ENCODE results near the gene SOCS6. TPM values are rescaled to one million over a fixed set of nuclear protein-coding genes. Genes with fewer than 3 reads are reported as not detected.
"Not testable (repeated sequence)": the region's sequence is repeated elsewhere in the genome, so short reads cannot be mapped to it uniquely, and the experiment has no call there.

Gene SOCS6
- total RNA-seq, 1 donor from 2014 or later = 3.0 TPM

DNA sequence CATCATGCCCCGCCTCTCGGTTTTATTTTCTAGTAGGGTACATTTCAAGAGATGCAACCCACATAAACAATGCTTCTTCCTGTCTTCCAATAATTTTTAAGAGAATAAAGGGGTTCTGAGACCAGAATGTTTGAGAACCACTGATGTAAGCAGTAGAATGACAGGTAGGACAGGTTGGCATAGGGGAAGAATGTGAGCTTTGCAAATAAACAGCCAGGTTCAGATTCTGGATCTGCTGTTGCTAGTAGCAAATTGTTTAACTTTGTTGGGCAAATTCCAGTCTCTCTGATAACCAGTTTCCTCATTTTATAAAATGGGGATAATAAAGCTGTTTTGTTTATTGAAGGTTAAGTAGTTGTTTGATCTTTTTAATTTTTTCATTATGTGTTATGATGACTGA lies 32.8 kb downstream of the SOCS6 start:
- intact Hi-C loops (cut with micrococcal nuclease) = no loop called here

GRCh38 chr18:70322385-70322784 lies 33.5 kb downstream of the SOCS6 start:
- intact Hi-C loops (cut with micrococcal nuclease) = no loop called here

DNA sequence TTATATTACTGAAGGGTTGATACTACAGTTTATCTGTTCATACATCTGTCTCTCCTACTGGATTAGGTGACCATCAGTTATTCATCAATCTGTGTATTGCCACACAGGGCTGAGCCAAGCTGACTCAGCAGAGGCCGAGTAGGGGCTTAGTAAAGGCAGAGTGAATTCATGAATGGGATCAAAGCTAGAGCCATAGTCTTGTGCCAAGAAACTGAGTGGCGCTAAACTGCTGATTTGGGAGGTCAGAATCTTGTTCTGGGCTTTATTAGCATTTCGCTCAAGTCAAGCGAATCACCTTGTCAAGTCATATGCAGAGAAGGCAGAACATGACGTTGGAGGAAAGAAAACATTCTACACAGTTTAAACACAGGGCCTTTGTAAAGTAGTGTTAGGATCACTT lies 34.1 kb downstream of the SOCS6 start:
- intact Hi-C loops (cut with micrococcal nuclease) = no loop called here

DNA sequence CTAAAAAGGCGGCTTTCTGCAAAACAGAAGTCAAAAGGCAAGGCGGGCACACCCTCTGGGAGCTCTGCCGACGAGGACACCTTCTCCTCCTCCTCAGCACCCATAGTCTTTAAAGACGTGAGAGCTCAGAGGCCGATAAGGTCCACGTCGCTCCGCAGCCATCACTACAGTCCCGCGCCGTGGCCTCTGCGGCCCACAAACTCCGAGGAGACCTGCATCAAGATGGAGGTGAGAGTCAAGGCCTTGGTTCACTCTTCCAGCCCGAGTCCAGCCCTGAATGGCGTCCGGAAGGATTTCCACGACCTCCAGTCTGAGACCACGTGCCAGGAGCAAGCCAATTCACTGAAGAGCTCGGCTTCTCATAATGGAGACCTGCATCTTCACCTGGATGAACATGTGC lies 36.1 kb downstream of the SOCS6 start:
- intact Hi-C loops (cut with micrococcal nuclease) = no loop called here

DNA sequence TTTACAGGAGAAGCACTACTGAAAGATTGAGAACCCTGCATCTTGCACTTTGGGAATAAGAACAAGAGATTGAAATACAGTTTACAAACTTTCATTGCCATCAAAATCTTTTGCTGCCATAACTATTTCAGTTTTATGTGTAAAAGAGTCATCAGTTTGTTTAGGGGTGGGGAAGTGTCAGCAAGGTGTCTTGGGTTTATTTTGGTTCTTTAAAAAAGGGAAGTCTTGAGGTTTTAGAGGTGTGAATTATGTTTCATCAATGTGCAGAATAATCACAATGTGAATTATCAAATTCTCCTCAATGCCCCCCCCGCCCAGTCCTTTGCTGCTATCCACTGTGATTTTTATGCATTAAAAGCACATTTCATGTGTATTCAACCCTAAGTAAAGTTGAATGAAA lies 37.4 kb downstream of the SOCS6 start:
- intact Hi-C loops (cut with micrococcal nuclease) = no loop called here

GRCh38 chr18:70328169-70328568 lies 39.3 kb downstream of the SOCS6 start:
- intact Hi-C loops (cut with micrococcal nuclease) = no loop called here

DNA sequence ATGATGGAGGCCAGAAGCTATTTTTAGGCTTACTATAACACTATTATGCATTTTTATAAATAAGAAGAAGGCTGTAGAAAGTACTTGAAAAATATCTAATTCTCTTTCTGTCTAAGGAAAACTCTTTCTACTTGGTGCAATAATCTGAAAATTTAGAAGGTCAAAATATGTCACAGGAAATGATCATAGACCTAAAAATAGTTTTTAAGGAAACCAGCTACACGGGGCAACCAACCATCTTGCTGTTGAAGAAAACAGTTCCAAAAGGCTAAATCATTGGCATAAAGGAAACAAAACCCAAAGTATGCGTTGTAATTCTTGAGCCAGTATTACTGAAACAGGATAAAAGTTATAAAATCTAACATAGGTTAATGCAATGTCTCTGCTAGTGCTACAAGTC lies 40.2 kb downstream of the SOCS6 start:
- intact Hi-C loops (cut with micrococcal nuclease) = no loop called here

DNA sequence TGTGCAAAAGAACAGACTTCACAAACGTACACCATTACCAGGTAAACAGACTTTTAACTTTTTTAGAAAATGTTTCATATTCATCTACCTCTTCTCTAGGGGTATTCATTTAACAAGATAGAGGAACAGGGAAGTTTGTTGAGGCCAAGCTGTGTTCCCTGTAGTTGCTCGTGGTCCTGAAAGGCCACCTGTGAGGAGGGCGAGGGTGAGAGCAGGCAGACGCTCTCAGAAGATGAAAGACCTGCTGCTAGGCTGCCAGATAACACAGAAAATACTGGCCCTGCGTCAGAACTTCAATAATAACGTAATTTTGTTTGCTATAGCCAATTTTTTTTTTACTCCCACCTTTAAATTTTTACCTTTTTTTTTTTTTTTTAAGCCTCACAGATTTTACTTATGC lies 42.0 kb downstream of the SOCS6 start:
- intact Hi-C loops (cut with micrococcal nuclease) = no loop called here

- intact Hi-C loops (cut with micrococcal nuclease) = no loop called here
Observed at GRCh38 chr18:70331456-70332097, 42.7 kb downstream of the SOCS6 start.

DNA sequence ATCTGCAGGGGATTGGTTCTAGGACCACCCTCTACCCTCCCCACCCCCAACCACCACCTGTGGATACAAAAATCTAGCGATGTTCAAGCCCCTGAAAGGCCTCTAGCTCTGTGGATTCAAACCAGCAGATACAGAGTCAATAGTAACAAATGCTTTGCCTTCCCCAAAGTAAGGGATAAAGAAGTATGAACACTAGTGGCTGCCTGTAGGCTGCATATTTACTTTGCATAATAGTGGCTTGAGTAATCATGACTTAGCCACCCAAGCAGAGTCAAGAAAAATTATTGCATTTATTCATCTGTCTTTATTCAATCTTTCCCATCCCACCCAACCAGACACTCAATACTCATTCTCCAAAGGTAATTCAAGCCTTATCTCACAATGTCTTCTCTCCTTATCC lies 43.8 kb downstream of the SOCS6 start:
- intact Hi-C loops (cut with micrococcal nuclease) = no loop called here

- intact Hi-C loops (cut with micrococcal nuclease) = no loop called here
Observed at GRCh38 chr18:70333316-70333715, 44.5 kb downstream of the SOCS6 start.

DNA sequence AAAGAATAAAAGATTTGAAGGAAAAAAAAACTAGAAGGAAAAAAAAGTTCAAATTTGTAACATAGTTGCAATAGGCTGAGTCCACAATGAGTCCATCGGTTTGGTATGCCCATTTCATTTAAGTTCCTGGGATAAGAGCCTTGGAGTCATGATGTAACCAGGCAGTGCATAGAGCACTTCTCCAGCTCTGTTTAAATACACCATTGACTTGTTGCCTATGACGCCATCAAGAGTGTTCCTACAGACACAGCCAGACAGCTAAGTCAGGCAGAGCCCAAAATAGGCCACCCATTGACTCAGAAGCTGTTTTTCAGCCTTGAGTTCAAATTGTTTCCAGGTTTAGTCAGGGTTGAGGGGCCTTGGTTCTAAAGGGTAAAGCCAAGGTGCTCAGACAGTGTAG lies 44.9 kb downstream of the SOCS6 start:
- intact Hi-C loops (cut with micrococcal nuclease) = no loop called here

DNA sequence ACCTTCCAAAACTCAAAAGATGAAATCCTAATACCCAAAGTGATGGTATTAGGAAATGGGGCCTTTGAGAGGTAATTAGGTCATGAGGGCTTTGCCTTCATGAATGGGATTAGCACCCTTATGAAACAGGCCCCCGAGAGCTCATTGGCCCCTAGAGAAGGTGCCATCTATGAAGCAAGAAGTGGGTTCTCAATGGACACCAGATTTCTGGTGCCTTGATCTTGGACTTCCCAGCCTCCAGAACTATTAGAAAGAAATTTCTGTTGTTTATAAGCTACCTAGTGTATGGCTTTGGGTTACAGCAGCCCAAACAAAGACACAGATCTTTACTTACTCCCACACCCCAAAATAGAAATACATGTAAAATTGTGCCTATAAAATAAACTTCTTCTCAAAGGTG lies 45.4 kb downstream of the SOCS6 start:
- intact Hi-C loops (cut with micrococcal nuclease) = no loop called here

GRCh38 chr18:70334728-70335329 lies 46.0 kb downstream of the SOCS6 start:
- intact Hi-C loops (cut with micrococcal nuclease) = no loop called here

DNA sequence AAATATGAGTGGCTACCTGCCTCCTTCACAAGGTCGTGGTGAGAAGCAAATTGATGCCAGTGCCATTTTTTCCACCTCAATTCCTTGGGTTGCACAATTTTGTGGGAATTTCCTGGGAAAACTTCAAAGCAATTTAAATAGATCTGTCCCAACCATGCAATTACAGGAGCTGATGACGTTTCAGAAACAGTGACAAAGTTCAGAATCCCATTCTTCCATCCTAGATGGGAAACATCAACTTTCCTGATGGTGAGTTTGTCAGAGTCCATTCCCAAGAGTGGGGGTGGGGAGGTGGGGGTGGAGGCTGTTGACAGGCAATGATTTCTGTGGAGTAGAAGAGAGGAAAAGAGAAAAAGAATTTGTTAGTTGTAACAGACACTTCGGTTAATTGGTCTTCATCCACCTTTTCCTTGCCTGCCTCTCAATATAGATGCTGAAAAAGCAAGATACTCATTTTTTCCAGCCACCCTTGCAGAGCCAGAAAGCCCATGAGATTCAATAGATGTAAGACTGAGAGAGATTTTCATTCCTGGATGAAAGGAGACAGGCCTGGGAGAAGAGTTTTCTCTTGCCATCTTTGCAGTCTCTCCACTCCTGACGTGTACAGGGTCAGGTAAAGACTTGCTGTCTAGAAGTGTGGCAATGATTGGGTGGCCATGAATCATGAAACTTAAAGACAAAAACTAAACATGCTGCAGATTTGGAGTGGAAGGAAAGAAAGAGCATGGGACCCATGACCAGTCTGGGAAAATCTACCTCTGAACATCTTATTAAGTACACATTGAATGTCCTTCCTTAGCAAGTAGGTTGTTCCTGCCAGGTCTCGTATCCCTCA lies 47.3 kb downstream of the SOCS6 start:
- intact Hi-C loops (cut with micrococcal nuclease) = no loop called here

- intact Hi-C loops (cut with micrococcal nuclease) = no loop called here
Observed at GRCh38 chr18:70337139-70337972, 48.5 kb downstream of the SOCS6 start.

DNA sequence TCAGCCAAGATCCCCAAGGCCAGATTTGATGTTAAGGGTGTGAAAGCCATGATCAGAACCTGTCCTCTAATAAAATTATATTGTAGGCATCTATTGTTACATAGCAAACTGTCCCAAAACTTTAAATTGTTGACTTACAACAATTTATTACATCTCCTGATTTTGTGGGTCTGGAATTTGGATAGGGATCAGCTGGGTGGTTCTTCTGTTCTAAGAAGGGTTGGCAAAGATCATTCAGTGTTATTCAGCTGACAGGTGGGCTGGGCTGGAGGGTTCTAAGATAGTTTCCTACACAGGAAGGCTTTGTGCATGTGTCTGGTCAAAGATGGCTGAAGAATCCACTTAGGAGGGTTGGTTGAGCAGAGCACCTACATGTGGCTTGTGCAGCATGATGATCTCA lies 50.0 kb downstream of the SOCS6 start:
- intact Hi-C loops (cut with micrococcal nuclease) = no loop called here

- intact Hi-C loops (cut with micrococcal nuclease) = no loop called here
Observed at GRCh38 chr18:70339915-70340314, 51.1 kb downstream of the SOCS6 start.

DNA sequence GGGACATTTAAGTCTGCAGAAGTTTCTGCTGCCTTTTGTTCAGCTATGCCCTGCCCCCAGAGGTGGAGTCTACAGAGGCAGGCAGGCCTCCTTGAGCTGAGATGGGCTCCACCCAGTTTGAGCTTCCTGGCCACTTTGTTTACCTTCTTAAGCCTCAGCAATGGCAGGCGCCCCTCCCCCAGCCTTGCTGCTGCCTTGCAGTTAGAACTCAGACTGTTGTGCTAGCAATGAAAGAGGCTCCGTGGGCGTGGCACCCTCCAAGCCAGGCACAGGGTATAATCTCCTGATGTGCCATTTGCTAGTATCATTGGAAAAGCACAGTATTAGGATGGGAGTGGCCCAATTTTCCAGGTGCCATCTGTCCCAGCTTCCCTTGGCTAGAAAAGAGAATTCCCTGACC lies 59.6 kb downstream of the SOCS6 start:
- intact Hi-C loops (cut with micrococcal nuclease) = not testable (repeated sequence)

DNA sequence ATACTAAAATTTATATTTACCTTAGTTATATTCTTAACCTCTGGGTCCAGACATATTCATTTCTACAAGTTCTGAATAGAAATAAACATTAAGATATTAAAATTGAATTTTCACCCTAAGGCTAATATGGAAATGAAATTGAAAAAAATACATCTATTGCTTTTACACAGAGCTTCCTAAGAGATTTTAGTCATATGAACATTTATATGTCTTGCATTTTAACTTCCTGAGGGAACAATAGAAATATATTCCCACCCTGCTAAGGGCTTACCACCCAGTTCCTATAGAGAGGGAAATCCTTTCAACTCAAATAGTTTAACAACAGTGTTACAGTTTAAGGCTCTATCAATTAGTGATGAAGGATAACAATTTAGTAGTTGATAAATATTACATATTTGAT lies 60.5 kb downstream of the SOCS6 start:
- intact Hi-C loops (cut with micrococcal nuclease) = no loop called here

DNA sequence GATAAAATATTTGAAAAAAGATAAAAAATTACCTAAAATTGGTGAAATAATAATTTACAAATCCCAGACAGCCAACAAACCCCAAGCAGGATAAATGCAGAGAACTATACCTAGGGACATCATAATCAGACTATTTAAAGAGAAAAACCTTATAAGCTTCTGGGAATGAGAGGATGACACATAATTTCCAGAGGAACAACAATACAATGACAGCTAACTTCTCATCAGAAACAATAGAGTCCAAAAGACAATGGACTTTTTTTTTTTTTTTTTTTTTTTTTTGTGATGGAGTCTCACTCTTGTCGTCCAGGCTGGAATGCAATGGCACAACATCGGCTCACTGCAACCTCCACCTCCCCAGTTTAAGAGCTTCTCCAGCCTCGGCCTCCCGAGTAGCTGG lies 65.2 kb downstream of the SOCS6 start:
- intact Hi-C loops (cut with micrococcal nuclease) = no loop called here

GRCh38 chr18:70354771-70355170 lies 65.9 kb downstream of the SOCS6 start:
- intact Hi-C loops (cut with micrococcal nuclease) = no loop called here

Data from T-helper 1 cell treated with Interleukin-12 subunit alpha and Interleukin-12 subunit beta and Interleukin-4 antibody, amounts not matched to agents 30 ng/mL and 1 ng/mL, for 36 hours (primary cell).